ENCODE data around the gene PLEKHG5. TPM values are rescaled to one million over a fixed set of nuclear protein-coding genes. Genes with fewer than 3 reads are reported as not detected.

Gene PLEKHG5
- total and polyA plus RNA-seq, 2 donors (not counting 1 experiment from before 2014, with no cell fraction given) = 0.13 to 0.20 TPM

- Mint-ChIP-seq H3K4me3 (no peak overlapping the region), H3K4me1 (no peaks in the 10 kb centered on the region), H3K9me3 (ENCODE audit: insufficient read depth) (no peaks in the 10 kb centered on the region), H3K27me3 (peaks cover 6% of the 10 kb centered on the region), H3K27ac (no peak overlapping the region)
- TF ChIP-seq CTCF (IDR thresholded peaks at IDR 0.05) (no peak), EZH2 (IDR thresholded peaks at IDR 0.05; ENCODE audit: borderline replicate concordance, insufficient read depth, low read depth, low read length, poor library complexity, severe bottlenecking) (no peak)
- 97% methylated on average over 5 of the region's 6 CpGs for WGBS (ENCODE audit: insufficient coverage)
- no peaks in the 10 kb centered on the region for H3K79me2 ChIP-seq (ENCODE audit: control insufficient read depth, insufficient read depth, low read length)
- peaks cover 0 to 2% (median 0%) of the 10 kb centered on the region in 4 experiments for H3K27me3 ChIP-seq (replicated peaks in 1 of 4; ENCODE audit: control extremely low read depth in 1 of 4, control insufficient read depth in 3 of 4, insufficient read depth in 4 of 4, low read length in 3 of 4)
- no peak overlapping the region for H3K4me2 ChIP-seq (replicated peaks; ENCODE audit: low read depth, low read length, poor library complexity, severe bottlenecking)
- POLR2A ChIA-PET = no interaction called here
- no peak overlapping the region for H3K27ac ChIP-seq (ENCODE audit: low read length in 2 of 2)
- no peaks in the 10 kb centered on the region for H3K36me3 ChIP-seq (replicated peaks in 1 of 2; ENCODE audit: control extremely low read depth in 1 of 2, control insufficient read depth in 1 of 2, extremely low read depth in 1 of 2, insufficient read depth in 2 of 2, low read length in 1 of 2)
- DNase-seq (no peak), ATAC-seq (ENCODE audit: low read depth) (no peak)
- H4K20me1 ChIP-seq (ENCODE audit: control insufficient read depth, insufficient read depth, low read length, poor library complexity, severe bottlenecking) = no peaks in the 10 kb centered on the region
- H2AFZ ChIP-seq (ENCODE audit: insufficient read depth, low read depth, low read length, poor library complexity, severe bottlenecking) = no peak overlapping the region
- CTCF ChIA-PET = no interaction called here
- intact Hi-C loops (cut with micrococcal nuclease) = no loop called here
- no peak overlapping the region for H3K4me3 ChIP-seq (ENCODE audit: control extremely low read depth in 1 of 5, extremely low read depth in 1 of 5, insufficient read depth in 1 of 5, low read depth in 2 of 5, low read length in 4 of 5)
- H3K9me3 ChIP-seq (ENCODE audit: control extremely low read depth in 1 of 3, control insufficient read depth in 2 of 3, insufficient read depth in 1 of 3, low read length in 2 of 3) = no peaks in the 10 kb centered on the region
- no peak overlapping the region for H3K9ac ChIP-seq (ENCODE audit: low read length)
- H3K4me1 ChIP-seq (ENCODE audit: control insufficient read depth in 2 of 2, insufficient read depth in 2 of 2, low read length in 2 of 2) = peaks cover 0 to 10% of the 10 kb centered on the region in 2 donors
Measured at GRCh38 chr1:6510493-6510892, 19.0 kb upstream of the PLEKHG5 start.

GRCh38 chr1:6509919-6510291 lies 18.4 kb upstream of the PLEKHG5 start:
- Histone ChIP-seq H4K20me1 (ENCODE audit: control insufficient read depth, insufficient read depth, low read length, poor library complexity, severe bottlenecking) (no peaks in the 10 kb centered on the region), H3K9ac (ENCODE audit: low read length) (no peak overlapping the region), H3K4me2 (replicated peaks; ENCODE audit: low read depth, low read length, poor library complexity, severe bottlenecking) (no peak overlapping the region), H3K9me3 (ENCODE audit: control extremely low read depth in 1 of 3, control insufficient read depth in 2 of 3, insufficient read depth in 1 of 3, low read length in 2 of 3) (no peaks in the 10 kb centered on the region), H2AFZ (ENCODE audit: insufficient read depth, low read depth, low read length, poor library complexity, severe bottlenecking) (no peak overlapping the region), H3K79me2 (ENCODE audit: control insufficient read depth, insufficient read depth, low read length) (no peaks in the 10 kb centered on the region), H3K4me1 (ENCODE audit: control insufficient read depth in 2 of 2, insufficient read depth in 2 of 2, low read length in 2 of 2) (peaks cover 0 to 10% of the 10 kb centered on the region in 2 donors), H3K27ac (ENCODE audit: low read length in 2 of 2) (no peak overlapping the region), H3K36me3 (replicated peaks in 1 of 2; ENCODE audit: control extremely low read depth in 1 of 2, control insufficient read depth in 1 of 2, extremely low read depth in 1 of 2, insufficient read depth in 2 of 2, low read length in 1 of 2) (no peaks in the 10 kb centered on the region), H3K27me3 (replicated peaks in 1 of 4; ENCODE audit: control extremely low read depth in 1 of 4, control insufficient read depth in 3 of 4, insufficient read depth in 4 of 4, low read length in 3 of 4) (peaks cover 0 to 2% (median 0%) of the 10 kb centered on the region in 4 experiments), H3K4me3 (ENCODE audit: control extremely low read depth in 1 of 5, extremely low read depth in 1 of 5, insufficient read depth in 1 of 5, low read depth in 2 of 5, low read length in 4 of 5) (no peak overlapping the region)
- Mint-ChIP-seq H3K9me3 (ENCODE audit: insufficient read depth) (no peaks in the 10 kb centered on the region), H3K4me3 (no peak overlapping the region), H3K4me1 (no peaks in the 10 kb centered on the region), H3K27me3 (peaks cover 10% of the 10 kb centered on the region), H3K27ac (no peak overlapping the region)
- no peak for TF ChIP-seq CTCF (IDR thresholded peaks at IDR 0.05)
- TF ChIP-seq EZH2 (IDR thresholded peaks at IDR 0.05; ENCODE audit: borderline replicate concordance, insufficient read depth, low read depth, low read length, poor library complexity, severe bottlenecking) = no peak
- intact Hi-C loops (cut with micrococcal nuclease) = no loop called here
- no peak for DNase-seq
- 53% methylated on average over 10 of the region's 10 CpGs for WGBS (ENCODE audit: insufficient coverage)
- ChIA-PET POLR2A (no interaction called here), CTCF (no interaction called here)
- ATAC-seq (ENCODE audit: low read depth) = no peak

Data from B cell (primary cell).